GM12878 (cell line): Measurements from ENCODE around the gene SMG6. TPM values are rescaled to one million over a fixed set of nuclear protein-coding genes. Genes with fewer than 3 reads are reported as not detected.

Experiments
- EED ChIP-seq: sonication (generic); IDR thresholded peaks from 2 replicates; pipeline ENCODE4 v1.6.1; 2016; ENCODE audit warnings: antibody characterized with exemption, low read depth
- EZH2 ChIP-seq: IDR thresholded peaks from 2 replicates; pipeline ENCODE4 v1.6.1; 2012; ENCODE audit warnings: low read depth, mild to moderate bottlenecking, control low read depth, inconsistent platforms, low read length, borderline replicate concordance; ENCODE audit not compliant: control insufficient read depth
- GATAD2B ChIP-seq: fragments of 450-650 bp; conservative IDR thresholded peaks from 2 replicates; pipeline ENCODE4 v1.6.1; 2017; ENCODE audit warnings: low read depth, mild to moderate bottlenecking, moderate library complexity
- HDGF ChIP-seq: fragments of 450-650 bp; IDR thresholded peaks from 2 replicates; pipeline ENCODE4 v1.6.1; 2016; ENCODE audit warnings: antibody characterized with exemption
- KLF5 ChIP-seq: fragments of 450-650 bp; IDR thresholded peaks from 2 replicates; pipeline ENCODE4 v1.6.1; 2014; ENCODE audit warnings: mild to moderate bottlenecking; ENCODE audit not compliant: partially characterized antibody
- MTA3 ChIP-seq: IDR thresholded peaks from 2 replicates; pipeline ENCODE4 v1.6.1; 2012; ENCODE audit warnings: low read length, inconsistent platforms, borderline replicate concordance
- MXI1 ChIP-seq: fragments of 150-350 bp; IDR thresholded peaks from 2 replicates; pipeline ENCODE4 v1.6.1; 2011; ENCODE audit warnings: low read depth, mild to moderate bottlenecking, inconsistent platforms, low read length, improper control_type of control experiment
- POLR2AphosphoS5 ChIP-seq: IDR thresholded peaks from 2 replicates; pipeline ENCODE4 v1.6.1; 2011; ENCODE audit warnings: mild to moderate bottlenecking, low read length, inconsistent platforms
- TARDBP ChIP-seq: IDR thresholded peaks from 2 replicates; pipeline ENCODE4 v1.6.1; 2016; ENCODE audit warnings: borderline replicate concordance
- ZZZ3 ChIP-seq: IDR thresholded peaks from 2 replicates; pipeline ENCODE4 v1.6.1; 2011; ENCODE audit warnings: low read depth; ENCODE audit not compliant: control insufficient read depth, insufficient read length
- polyA plus RNA-seq, 11 experiments: library from polyadenylated mRNA; depleted of rRNA in 4 of 11; unstranded in 6 of 11; stranded (reverse) in 5 of 11; fragments of >200 nt; fragmentation: Nextera tagmentation in 4 of 11; fragmentation: Illumina TruSeq in 1 of 11; extraction: Ambion mirVana in 4 of 11; extraction: Trizol in 1 of 11; gene quantifications; 1 replicate in 1 of 11; 2 replicates in 10 of 11; pipeline versions ENCODE4 v1.2.1 to v1.2.3, GENCODE V29; 2011 to 2016; ENCODE audit warnings: inconsistent platforms in 2 of 11, missing spikeins in 2 of 11, low read depth in 1 of 11
- total RNA-seq, 4 experiments: library from RNA; depleted of rRNA in 3 of 4; stranded (reverse); fragments of >200 nt in 3 of 4; fragmentation: Illumina TruSeq in 1 of 4; extraction: Trizol in 1 of 4; gene quantifications; 2 replicates each; pipeline versions ENCODE4 v1.2.1 to v1.2.3, GENCODE V29; 2013 to 2021
- TF ChIP-seq, protein P1 (sequence below): fragments of 450-650 bp; IDR thresholded peaks from 2 replicates; pipeline ENCODE4 v1.6.1; 2018; ENCODE audit warnings: borderline replicate concordance, mild to moderate bottlenecking; ENCODE audit not compliant: partially characterized antibody
- TF ChIP-seq, protein P2 (sequence below): fragments of 450-650 bp; formaldehyde crosslinking; IDR thresholded peaks from 2 replicates; pipeline ENCODE4 v1.4.0; 2020; ENCODE audit warnings: mild to moderate bottlenecking, moderate library complexity
- TF ChIP-seq, protein P3 (sequence below): fragments of 450-650 bp; IDR thresholded peaks from 2 replicates; pipeline ENCODE4 v1.6.1; 2017; ENCODE audit warnings: mild to moderate bottlenecking
- TF ChIP-seq, protein P4 (sequence below): IDR thresholded peaks from 2 replicates; pipeline ENCODE4 v1.6.1; 2012; ENCODE audit warnings: low read length, inconsistent platforms
- TF ChIP-seq, protein P5 (sequence below): fragments of 450-650 bp; IDR thresholded peaks from 2 replicates; pipeline ENCODE4 v1.6.1; 2017; ENCODE audit warnings: low read depth, mild to moderate bottlenecking, moderate library complexity
- TF ChIP-seq, protein P6 (sequence below): IDR thresholded peaks from 2 replicates; pipeline ENCODE4 v1.6.1; 2011; ENCODE audit warnings: mild to moderate bottlenecking, low read depth, low read length, moderate library complexity; ENCODE audit not compliant: insufficient replicate concordance

The SMG6 gene
- total and polyA plus RNA-seq, 10 of the 15 experiments (the other 5 are each of a cell fraction or from before 2014, with no cell fraction given): 0.58 to 28.7 (median 15.7) TPM

DNA sequence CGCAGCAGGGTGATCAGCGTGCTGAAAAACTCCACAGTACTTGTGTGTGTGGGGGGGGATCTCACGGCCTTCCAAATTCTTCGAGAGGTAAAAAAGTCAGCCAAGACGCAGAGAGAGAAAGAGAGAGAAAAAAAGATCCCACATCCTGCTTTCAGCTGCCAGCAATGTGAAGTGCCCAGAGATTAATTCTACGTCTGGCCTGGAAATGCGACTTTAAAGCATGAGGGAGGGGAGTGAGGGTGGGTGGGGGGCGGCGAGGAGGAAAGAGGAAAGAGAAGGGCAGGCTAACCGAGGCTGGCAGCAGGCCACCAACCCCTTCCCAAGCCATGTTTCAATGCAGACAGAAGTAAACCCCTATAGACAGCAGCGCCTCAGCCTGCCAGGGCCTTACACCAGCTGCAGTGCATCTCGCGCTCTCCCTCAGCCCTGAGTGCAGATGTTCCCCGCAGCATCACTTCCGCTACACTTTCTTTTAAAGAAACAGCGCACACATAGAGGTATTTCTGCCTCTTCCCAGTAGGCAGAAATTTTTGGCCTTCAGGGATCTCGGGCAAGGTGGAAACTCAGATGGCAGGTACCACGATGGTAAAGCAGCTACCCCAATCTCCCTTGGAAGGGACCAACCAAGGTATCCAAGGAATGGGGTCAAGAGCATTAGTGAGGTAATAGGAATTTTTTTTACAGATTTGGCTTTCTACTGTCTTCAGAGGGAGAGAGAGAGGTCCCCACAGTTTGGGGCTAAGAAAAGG lies 87.8 kb downstream of the SMG6 start (continued):
- TF ChIP-seq, protein P1, sequence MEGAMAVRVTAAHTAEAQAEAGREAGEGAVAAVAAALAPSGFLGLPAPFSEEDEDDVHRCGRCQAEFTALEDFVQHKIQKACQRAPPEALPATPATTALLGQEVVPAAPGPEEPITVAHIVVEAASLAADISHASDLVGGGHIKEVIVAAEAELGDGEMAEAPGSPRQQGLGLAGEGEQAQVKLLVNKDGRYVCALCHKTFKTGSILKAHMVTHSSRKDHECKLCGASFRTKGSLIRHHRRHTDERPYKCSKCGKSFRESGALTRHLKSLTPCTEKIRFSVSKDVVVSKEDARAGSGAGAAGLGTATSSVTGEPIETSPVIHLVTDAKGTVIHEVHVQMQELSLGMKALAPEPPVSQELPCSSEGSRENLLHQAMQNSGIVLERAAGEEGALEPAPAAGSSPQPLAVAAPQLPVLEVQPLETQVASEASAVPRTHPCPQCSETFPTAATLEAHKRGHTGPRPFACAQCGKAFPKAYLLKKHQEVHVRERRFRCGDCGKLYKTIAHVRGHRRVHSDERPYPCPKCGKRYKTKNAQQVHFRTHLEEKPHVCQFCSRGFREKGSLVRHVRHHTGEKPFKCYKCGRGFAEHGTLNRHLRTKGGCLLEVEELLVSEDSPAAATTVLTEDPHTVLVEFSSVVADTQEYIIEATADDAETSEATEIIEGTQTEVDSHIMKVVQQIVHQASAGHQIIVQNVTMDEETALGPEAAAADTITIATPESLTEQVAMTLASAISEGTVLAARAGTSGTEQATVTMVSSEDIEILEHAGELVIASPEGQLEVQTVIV: no peak
- TF ChIP-seq, protein P2, sequence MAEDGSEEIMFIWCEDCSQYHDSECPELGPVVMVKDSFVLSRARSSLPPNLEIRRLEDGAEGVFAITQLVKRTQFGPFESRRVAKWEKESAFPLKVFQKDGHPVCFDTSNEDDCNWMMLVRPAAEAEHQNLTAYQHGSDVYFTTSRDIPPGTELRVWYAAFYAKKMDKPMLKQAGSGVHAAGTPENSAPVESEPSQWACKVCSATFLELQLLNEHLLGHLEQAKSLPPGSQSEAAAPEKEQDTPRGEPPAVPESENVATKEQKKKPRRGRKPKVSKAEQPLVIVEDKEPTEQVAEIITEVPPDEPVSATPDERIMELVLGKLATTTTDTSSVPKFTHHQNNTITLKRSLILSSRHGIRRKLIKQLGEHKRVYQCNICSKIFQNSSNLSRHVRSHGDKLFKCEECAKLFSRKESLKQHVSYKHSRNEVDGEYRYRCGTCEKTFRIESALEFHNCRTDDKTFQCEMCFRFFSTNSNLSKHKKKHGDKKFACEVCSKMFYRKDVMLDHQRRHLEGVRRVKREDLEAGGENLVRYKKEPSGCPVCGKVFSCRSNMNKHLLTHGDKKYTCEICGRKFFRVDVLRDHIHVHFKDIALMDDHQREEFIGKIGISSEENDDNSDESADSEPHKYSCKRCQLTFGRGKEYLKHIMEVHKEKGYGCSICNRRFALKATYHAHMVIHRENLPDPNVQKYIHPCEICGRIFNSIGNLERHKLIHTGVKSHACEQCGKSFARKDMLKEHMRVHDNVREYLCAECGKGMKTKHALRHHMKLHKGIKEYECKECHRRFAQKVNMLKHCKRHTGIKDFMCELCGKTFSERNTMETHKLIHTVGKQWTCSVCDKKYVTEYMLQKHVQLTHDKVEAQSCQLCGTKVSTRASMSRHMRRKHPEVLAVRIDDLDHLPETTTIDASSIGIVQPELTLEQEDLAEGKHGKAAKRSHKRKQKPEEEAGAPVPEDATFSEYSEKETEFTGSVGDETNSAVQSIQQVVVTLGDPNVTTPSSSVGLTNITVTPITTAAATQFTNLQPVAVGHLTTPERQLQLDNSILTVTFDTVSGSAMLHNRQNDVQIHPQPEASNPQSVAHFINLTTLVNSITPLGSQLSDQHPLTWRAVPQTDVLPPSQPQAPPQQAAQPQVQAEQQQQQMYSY (CRISPR knock-in tag): no peak
- TF ChIP-seq HDGF (peak; percentile 59; the same call in 1 of the 2 replicates), EED (peak; percentile 75), POLR2AphosphoS5 (peak; percentile 97), EZH2 (no peak), TARDBP (no peak; the same call in 1 of the 2 replicates), KLF5 (peak; percentile 52), ZZZ3 (no peak), GATAD2B (no peak), MTA3 (no peak), MXI1 (0 out of 2 replicates have a peak, but pooled peaks have one; percentile 11)
- TF ChIP-seq, protein P3, sequence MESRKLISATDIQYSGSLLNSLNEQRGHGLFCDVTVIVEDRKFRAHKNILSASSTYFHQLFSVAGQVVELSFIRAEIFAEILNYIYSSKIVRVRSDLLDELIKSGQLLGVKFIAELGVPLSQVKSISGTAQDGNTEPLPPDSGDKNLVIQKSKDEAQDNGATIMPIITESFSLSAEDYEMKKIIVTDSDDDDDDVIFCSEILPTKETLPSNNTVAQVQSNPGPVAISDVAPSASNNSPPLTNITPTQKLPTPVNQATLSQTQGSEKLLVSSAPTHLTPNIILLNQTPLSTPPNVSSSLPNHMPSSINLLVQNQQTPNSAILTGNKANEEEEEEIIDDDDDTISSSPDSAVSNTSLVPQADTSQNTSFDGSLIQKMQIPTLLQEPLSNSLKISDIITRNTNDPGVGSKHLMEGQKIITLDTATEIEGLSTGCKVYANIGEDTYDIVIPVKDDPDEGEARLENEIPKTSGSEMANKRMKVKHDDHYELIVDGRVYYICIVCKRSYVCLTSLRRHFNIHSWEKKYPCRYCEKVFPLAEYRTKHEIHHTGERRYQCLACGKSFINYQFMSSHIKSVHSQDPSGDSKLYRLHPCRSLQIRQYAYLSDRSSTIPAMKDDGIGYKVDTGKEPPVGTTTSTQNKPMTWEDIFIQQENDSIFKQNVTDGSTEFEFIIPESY: no peak
- TF ChIP-seq, protein P4, sequence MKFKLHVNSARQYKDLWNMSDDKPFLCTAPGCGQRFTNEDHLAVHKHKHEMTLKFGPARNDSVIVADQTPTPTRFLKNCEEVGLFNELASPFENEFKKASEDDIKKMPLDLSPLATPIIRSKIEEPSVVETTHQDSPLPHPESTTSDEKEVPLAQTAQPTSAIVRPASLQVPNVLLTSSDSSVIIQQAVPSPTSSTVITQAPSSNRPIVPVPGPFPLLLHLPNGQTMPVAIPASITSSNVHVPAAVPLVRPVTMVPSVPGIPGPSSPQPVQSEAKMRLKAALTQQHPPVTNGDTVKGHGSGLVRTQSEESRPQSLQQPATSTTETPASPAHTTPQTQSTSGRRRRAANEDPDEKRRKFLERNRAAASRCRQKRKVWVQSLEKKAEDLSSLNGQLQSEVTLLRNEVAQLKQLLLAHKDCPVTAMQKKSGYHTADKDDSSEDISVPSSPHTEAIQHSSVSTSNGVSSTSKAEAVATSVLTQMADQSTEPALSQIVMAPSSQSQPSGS: no peak
- TF ChIP-seq, protein P5, sequence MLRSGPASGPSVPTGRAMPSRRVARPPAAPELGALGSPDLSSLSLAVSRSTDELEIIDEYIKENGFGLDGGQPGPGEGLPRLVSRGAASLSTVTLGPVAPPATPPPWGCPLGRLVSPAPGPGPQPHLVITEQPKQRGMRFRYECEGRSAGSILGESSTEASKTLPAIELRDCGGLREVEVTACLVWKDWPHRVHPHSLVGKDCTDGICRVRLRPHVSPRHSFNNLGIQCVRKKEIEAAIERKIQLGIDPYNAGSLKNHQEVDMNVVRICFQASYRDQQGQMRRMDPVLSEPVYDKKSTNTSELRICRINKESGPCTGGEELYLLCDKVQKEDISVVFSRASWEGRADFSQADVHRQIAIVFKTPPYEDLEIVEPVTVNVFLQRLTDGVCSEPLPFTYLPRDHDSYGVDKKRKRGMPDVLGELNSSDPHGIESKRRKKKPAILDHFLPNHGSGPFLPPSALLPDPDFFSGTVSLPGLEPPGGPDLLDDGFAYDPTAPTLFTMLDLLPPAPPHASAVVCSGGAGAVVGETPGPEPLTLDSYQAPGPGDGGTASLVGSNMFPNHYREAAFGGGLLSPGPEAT: peak; percentile 79
- TF ChIP-seq, protein P6, sequence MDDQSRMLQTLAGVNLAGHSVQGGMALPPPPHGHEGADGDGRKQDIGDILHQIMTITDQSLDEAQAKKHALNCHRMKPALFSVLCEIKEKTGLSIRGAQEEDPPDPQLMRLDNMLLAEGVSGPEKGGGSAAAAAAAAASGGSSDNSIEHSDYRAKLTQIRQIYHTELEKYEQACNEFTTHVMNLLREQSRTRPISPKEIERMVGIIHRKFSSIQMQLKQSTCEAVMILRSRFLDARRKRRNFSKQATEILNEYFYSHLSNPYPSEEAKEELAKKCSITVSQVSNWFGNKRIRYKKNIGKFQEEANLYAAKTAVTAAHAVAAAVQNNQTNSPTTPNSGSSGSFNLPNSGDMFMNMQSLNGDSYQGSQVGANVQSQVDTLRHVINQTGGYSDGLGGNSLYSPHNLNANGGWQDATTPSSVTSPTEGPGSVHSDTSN: peak; percentile 82
